ENCODE measurements around the gene RGS7. TPM values are rescaled to one million over a fixed set of nuclear protein-coding genes. Genes with fewer than 3 reads are reported as not detected.

The RGS7 gene
- total RNA-seq, 1 donor from 2014 or later = not detected

- Histone ChIP-seq H3K9me3 (no peaks in the 10 kb centered on the region), H3K36me3 (no peaks in the 10 kb centered on the region), H3K27me3 (no peaks in the 10 kb centered on the region), H3K27ac (no peak overlapping the region), H3K4me3 (no peak overlapping the region), H3K4me1 (no peaks in the 10 kb centered on the region)
- DNase-seq (no peak), ATAC-seq (no peak)
- intact Hi-C loops (cut with DNase I) = no loop called here
- TF ChIP-seq CTCF (IDR thresholded peaks at IDR 0.05) = no peak
Measured at GRCh38 chr1:240804475-240804874, 552.5 kb downstream of the RGS7 start.

- H3K27ac ChIP-seq = no peak overlapping the region
- DNase-seq = no peak
- no peaks in the 10 kb centered on the region for H3K9me3 ChIP-seq
- no peaks in the 10 kb centered on the region for H3K27me3 ChIP-seq
- no peak for ATAC-seq
- no peaks in the 10 kb centered on the region for H3K4me1 ChIP-seq
- H3K36me3 ChIP-seq = no peaks in the 10 kb centered on the region
- TF ChIP-seq CTCF (IDR thresholded peaks at IDR 0.05) = no peak
- intact Hi-C loops (cut with DNase I) = no loop called here
- no peak overlapping the region for H3K4me3 ChIP-seq
Measured at GRCh38 chr1:240803151-240803550, 553.9 kb downstream of the RGS7 start.

GRCh38 chr1:240802271-240802670 lies 554.7 kb downstream of the RGS7 start:
- Histone ChIP-seq H3K36me3 (no peaks in the 10 kb centered on the region), H3K27ac (no peak overlapping the region), H3K27me3 (no peaks in the 10 kb centered on the region), H3K4me1 (no peaks in the 10 kb centered on the region), H3K4me3 (no peak overlapping the region), H3K9me3 (no peaks in the 10 kb centered on the region)
- no peak for DNase-seq
- intact Hi-C loops (cut with DNase I) = no loop called here
- no peak for ATAC-seq
- no peak for TF ChIP-seq CTCF (IDR thresholded peaks at IDR 0.05)

GRCh38 chr1:240801442-240801841 lies 555.6 kb downstream of the RGS7 start:
- no peak for TF ChIP-seq CTCF (IDR thresholded peaks at IDR 0.05)

GRCh38 chr1:240800291-240800690 lies 556.7 kb downstream of the RGS7 start:
- Histone ChIP-seq H3K4me3 (no peak overlapping the region), H3K27me3 (no peaks in the 10 kb centered on the region), H3K27ac (no peak overlapping the region), H3K36me3 (no peaks in the 10 kb centered on the region), H3K9me3 (no peaks in the 10 kb centered on the region), H3K4me1 (no peaks in the 10 kb centered on the region)
- ATAC-seq (no peak), DNase-seq (no peak)
- no peak for TF ChIP-seq CTCF (IDR thresholded peaks at IDR 0.05)
- intact Hi-C loops (cut with DNase I) = no loop called here

More at GRCh38 chr1:240801442-240801841, 555.6 kb downstream of the RGS7 start:
- Histone ChIP-seq H3K9me3 (no peaks in the 10 kb centered on the region), H3K36me3 (no peaks in the 10 kb centered on the region), H3K27me3 (no peaks in the 10 kb centered on the region), H3K4me3 (no peak overlapping the region), H3K27ac (no peak overlapping the region), H3K4me1 (no peaks in the 10 kb centered on the region)
- intact Hi-C loops (cut with DNase I) = no loop called here
- ATAC-seq = no peak
- DNase-seq = no peak

- Histone ChIP-seq H3K36me3 (no peaks in the 10 kb centered on the region), H3K27me3 (no peaks in the 10 kb centered on the region), H3K9me3 (no peaks in the 10 kb centered on the region), H3K4me1 (no peaks in the 10 kb centered on the region), H3K4me3 (no peak overlapping the region), H3K27ac (no peak overlapping the region)
- ATAC-seq (no peak), DNase-seq (no peak)
- intact Hi-C loops (cut with DNase I) = no loop called here
- TF ChIP-seq CTCF (IDR thresholded peaks at IDR 0.05) = no peak
Measured at GRCh38 chr1:240797050-240797449, 560.0 kb downstream of the RGS7 start.

Measured in upper lobe of right lung (tissue), 1 donor.